Muscle of arm (tissue), 12 donors: ENCODE measurements around the gene CCDC85B. TPM values are rescaled to one million over a fixed set of nuclear protein-coding genes. Genes with fewer than 3 reads are reported as not detected.
A peak's percentile ranks its signal among the peaks of the same experiment; 100 is the strongest.

Source experiments
- DNase-seq: peaks from one replicate; pipeline ENCODE4 v3.0.0-alpha.2; 2013
- polyA plus RNA-seq, 12 donors: library from polyadenylated mRNA; unstranded; fragments of 120-200 nt; gene quantifications; one replicate each; pipeline ENCODE4 v1.2.1, GENCODE V29; 2013; ENCODE audit not compliant: insufficient read length in 12 of 12

CCDC85B gene
- polyA plus RNA-seq, 12 donors, result 9.0 to 38.8 (median 10.5) TPM; not detected in 1

DNA sequence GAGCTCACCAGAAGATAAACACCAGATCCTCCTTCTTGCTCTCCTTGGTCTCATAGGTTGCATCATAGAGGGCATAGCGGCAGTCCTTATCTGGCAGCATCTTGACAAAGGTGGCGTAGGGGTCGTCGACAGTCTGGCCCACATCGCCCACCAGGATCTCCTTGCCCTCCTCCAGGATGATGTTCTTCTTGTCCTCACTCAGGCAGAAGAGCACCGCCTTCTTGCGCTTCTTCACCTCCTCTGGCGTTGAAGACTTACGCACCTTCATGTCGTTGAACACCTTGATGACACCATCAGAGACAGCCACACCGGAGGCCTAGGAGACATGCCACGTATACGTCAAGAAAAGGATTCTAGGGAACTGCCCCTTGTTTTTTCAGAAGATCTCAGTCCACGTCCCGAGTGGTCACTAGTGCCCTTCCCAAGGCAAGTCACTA, 34.5 kb upstream of the CCDC85B start:
- DNase-seq, result no peak

DNA sequence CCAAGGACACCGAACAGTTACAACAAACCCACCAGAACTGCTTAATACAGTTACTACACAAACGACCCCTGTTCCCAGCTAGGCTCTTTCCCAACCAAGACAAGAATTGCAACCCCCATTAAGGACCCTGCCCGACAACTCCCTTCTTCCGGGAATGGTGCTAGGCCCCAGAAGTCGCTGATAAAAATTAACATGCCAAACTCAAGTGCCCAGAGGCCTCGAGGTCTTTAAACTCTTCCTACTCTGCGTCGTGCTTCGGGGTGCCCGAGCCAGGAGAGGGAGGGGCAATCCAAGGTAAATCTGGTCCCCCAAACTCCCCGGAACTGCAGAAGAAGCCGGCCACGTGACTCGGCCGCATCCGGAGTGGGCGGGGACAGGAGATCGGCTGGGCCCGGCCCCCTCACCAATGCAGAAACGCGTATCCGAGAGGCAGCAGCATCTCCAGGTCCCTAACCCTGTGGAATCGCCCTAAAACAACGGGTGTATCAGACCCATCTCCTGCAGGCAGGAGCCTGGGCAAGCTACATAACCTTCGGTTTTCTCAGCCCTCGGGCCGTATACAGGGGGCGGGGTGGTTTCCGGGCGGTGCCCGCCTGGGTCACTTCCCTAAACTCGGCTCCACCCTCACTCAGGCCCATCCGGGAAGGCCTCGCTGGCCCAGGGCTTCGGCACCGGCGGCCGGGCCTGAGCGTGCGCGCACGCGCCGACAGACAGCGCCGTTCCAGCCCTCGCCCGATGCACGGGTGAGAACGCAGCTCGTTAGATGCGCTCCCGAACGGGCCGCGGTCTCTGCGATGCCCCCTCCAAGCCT, 33.6 kb upstream of the CCDC85B start:
- DNase-seq, result peak; percentile 79

DNA sequence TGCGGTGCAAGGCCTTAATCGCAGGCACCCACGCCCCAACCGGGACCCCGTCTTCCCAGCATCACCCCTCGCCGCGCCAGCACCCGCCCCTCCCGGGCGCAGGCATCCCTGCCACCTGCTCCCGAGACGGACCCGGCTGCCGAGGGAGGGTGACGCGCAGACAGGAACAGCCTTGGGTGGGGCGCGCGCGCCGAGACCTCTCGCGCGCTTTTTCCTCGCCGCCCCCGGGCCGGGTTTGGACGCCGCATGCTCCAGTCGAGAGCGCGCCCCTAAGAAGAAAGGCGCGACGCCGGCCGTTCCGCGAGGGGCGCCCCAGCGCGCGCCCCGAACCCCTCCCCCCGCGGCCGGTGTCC, 33.0 kb upstream of the CCDC85B start:
- DNase-seq, result no peak

- peak; percentile 98 for DNase-seq
Observed at GRCh38 chr11:65857853-65858680, 32.4 kb upstream of the CCDC85B start, which contains the start of gene CFL1. Gene CFL1 (minus strand): TSS chr11:65858180. CDS start chr11:65858099, 81 bp downstream.

DNA sequence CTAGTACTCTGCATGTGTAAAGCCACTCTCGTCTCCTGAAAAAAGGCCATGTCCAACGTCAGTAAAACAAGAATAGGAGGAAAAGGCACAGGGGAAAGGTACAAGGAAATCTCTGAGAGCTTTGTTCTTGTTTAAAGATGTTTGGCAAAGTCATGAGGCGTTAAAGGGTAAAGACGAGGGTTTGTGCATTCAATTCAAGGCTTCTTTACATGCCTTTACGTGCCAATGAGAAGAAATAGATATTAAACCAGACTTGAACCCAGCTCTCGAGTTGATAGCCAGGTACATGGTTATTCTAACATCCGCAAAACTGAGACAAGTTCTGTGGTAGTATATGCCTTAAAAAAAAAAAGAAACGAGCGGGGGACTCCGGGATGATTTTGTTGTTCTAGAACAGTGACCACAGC, 31.8 kb upstream of the CCDC85B start:
- DNase-seq, result no peak

GRCh38 chr11:65859095-65859811, 31.2 kb upstream of the CCDC85B start:
- DNase-seq, result peak; percentile 95

DNA sequence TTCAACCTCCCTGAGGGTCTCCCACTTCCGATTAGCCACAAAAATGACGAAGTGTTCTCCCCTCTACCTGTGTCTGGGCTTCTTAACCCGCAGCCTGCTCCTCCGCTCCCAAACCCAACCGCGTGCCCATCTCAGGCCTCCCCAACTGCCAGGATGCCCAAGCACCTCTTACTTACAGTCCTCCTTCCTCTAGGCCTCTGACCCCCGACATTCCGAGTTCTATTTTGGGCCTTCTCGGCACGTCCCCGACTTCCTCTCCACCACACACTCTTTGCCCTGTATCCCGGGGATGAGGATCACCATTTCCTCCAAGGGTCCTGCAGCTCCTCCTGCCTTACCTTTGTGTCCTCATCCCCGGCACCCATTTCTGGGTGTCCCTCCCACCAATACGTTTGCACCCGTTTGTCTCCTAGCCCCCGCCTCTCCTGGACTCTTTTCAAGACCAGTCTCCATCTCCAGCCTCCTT, 30.6 kb upstream of the CCDC85B start:
- DNase-seq, result no peak

DNA sequence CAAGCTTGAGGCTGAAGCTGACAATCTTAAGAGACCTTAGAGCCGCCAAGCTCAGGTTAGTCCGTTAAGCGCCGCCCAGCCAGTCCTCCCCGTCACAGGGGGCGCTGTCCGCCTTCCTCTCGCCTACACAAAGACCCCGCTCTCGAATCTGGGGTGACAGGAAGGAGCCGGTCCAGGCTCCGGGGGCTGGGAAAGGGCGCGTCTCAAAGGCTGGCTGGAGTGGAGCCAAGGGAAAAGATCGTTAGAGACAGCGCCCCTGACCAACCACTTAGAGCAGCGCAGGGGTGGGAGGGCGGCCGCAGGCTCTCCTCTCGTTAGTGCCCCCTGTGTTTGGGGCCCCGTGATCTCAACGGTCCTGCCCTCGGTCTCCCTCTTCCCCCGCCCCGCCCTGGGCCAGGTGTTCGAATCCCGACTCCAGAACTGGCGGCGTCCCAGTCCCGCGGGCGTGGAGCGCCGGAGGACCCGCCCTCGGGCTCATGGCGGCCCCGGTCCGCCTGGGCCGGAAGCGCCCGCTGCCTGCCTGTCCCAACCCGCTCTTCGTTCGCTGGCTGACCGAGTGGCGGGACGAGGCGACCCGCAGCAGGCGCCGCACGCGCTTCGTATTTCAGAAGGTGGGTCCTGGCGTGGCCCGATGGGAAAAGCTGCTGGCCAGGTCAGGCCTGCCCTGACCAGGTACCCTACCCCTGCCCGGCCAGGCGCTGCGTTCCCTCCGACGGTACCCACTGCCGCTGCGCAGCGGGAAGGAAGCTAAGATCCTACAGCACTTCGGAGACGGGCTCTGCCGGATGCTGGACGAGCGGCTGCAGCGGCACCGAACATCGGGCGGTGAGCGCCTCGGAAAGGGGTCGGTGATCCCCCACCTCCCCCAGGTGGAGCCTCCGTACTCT, 30.0 kb upstream of the CCDC85B start, which contains the start of gene MUS81:
Gene MUS81 (plus strand): TSS at position 156 of the 887 bp plus-strand sequence. CDS start 321 bp downstream, at position 477.
- DNase-seq, result peak; percentile 94

GRCh38 chr11:65861165-65861505, 29.3 kb upstream of the CCDC85B start:
- no peak for DNase-seq

GRCh38 chr11:65861533-65862183, 28.8 kb upstream of the CCDC85B start:
- DNase-seq, result no peak

GRCh38 chr11:65862191-65862735, 28.2 kb upstream of the CCDC85B start:
- no peak for DNase-seq

DNA sequence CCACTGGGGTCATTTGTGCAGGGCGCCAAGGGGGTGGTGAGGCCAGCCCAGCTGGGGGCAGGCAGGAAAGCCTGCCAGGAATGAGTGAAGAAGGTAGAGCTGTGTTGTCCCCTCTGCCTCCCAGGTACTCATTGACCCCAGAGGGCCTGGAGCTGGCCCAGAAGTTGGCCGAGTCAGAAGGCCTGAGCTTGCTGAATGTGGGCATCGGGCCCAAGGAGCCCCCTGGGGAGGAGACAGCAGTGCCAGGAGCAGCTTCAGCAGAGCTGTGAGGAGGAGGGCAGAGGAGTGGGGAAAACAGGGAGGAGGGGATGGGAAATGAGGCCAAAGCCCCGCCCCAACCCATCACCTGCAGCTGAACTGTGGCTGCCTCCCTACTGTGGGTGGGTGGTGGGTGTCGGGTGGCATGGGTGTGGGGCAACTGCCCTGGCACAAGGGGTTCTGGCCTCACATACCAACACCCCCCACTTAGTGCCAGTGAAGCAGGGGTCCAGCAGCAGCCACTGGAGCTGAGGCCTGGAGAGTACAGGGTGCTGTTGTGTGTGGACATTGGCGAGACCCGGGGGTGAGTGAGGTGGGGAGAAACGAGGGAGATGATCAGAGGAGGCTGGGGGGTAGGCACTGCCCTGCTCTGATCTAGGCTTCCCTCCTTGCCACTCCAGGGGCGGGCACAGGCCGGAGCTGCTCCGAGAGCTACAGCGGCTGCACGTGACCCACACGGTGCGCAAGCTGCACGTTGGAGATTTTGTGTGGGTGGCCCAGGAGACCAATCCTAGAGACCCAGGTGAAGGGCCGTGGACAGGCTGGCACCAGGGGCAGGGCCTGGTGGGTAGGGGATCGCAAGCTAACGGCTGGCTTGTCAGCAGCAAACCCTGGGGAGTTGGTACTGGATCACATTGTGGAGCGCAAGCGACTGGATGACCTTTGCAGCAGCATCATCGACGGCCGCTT, 27.3 kb upstream of the CCDC85B start:
- no peak for DNase-seq

DNA sequence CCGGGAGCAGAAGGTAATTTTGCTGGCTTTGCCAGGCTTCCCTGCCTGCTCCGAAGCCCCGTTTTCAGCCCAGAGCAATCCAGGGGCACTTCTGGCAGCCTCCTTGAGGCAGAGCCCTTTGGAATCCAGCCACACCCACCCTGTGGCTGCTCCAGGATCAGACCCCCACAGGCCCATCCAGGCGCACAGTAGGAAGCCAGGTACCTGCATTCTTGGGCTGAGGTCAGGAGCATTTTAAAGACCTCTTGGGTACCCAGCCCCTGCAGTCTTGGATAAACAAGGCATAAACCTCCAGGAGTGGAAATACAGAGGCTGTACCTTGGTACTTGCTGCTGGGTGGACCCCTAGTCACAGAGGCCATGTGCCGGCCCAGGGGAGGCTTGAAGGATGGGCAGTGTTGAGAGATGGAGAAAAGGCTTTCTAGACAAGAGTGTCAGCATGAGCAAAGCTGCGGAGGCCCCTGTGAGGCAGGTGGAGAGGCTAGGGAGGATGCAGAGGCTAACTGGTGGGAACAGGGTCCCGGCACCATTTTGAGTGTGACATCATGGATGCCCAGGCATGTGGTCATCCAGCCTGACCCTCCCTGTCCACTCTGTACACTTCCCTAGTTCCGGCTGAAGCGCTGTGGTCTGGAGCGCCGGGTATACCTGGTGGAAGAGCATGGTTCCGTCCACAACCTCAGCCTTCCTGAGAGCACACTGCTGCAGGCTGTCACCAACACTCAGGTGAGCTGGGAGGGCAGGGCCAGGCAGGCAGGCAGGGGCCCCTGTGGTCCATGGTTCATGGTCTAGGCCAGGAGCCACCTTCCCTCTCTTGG, 26.4 kb upstream of the CCDC85B start:
- no peak for DNase-seq

- no peak for DNase-seq
Observed at GRCh38 chr11:65864706-65865471, 25.6 kb upstream of the CCDC85B start.

DNA sequence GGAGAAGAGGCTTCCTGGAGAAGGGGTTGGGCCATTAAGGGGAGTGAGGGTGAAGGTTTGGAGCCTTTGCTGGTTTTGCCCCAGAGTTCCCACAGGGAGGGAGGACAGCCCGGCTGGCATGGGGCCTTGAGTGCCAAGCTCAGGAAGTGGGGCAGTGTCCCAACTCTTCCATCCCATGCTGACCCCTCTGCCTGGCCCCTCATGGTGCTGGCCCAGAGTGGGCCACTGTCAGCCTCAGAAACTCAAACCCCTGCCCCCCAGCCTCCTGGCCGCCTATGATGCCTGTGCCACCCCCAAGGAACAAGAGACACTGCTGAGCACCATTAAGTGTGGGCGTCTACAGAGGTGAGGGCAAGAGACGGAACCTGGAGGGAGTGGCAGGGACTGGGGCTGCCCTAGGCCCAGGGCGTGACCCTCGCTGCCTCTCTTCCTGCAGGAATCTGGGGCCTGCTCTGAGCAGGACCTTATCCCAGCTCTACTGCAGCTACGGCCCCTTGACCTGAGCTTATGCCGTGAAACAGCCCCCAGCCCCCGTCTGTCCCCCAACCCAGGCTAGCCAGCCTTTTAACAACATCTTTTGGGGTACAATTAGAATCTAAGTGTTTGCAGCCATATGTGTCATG, 24.8 kb upstream of the CCDC85B start:
- DNase-seq, result no peak

GRCh38 chr11:65866509-65867283, 23.8 kb upstream of the CCDC85B start:
- DNase-seq, result no peak
